GM23338 (cell line): Measurements from ENCODE around the gene ADCY1. TPM values are rescaled to one million over a fixed set of nuclear protein-coding genes. Genes with fewer than 3 reads are reported as not detected.

Source experiments
- ATAC-seq: fragments of 200-7000 bp; cut with Tn5 transposase; 3 replicates; pipeline ENCODE4 v1.9.1; 2020
- DNase-seq: peaks from one replicate; pipeline ENCODE4 v3.0.0-alpha.2; 2015; ENCODE audit warnings: low spot score
- H2AFZ ChIP-seq: fragments of 200-600 bp; sonication (generic); 2 replicates; pipeline ENCODE4 v1.8.0; 2016; ENCODE audit warnings: antibody characterized with exemption, mild to moderate bottlenecking, moderate library complexity
- H3F3A ChIP-seq: fragments of 200-600 bp; sonication (generic); replicated peaks from 2 replicates; pipeline ENCODE4 v1.8.0; 2017; ENCODE audit warnings: antibody characterized with exemption, mixed run types, low read depth
- H3K27ac ChIP-seq: fragments of 200-600 bp; sonication (generic); 2 replicates; pipeline ENCODE4 v1.6.1; 2016; ENCODE audit warnings: low read depth
- H3K27me3 ChIP-seq: fragments of 200-600 bp; sonication (generic); 2 replicates; pipeline ENCODE4 v1.8.0; 2016; ENCODE audit warnings: mild to moderate bottlenecking, mixed run types, moderate library complexity; ENCODE audit not compliant: insufficient read depth
- H3K36me3 ChIP-seq: fragments of 200-600 bp; sonication (generic); 2 replicates; pipeline ENCODE4 v1.8.0; 2016; ENCODE audit warnings: mild to moderate bottlenecking; ENCODE audit not compliant: insufficient read depth
- H3K4me1 ChIP-seq: fragments of 200-600 bp; sonication (generic); 2 replicates; pipeline ENCODE4 v1.8.0; 2016; ENCODE audit warnings: mild to moderate bottlenecking, moderate library complexity; ENCODE audit not compliant: insufficient read depth
- H3K4me2 ChIP-seq: fragments of 200-600 bp; sonication (generic); 2 replicates; pipeline ENCODE4 v1.7.1; 2017; ENCODE audit warnings: mixed run types
- H3K4me3 ChIP-seq: fragments of 200-600 bp; sonication (generic); 2 replicates; pipeline ENCODE4 v1.6.1; 2016; ENCODE audit warnings: mixed run types
- H3K79me2 ChIP-seq: fragments of 200-600 bp; sonication (generic); replicated peaks from 2 replicates; pipeline ENCODE4 v1.8.0; 2017; ENCODE audit warnings: mild to moderate bottlenecking; ENCODE audit not compliant: insufficient read depth
- H3K9me2 ChIP-seq: fragments of 200-600 bp; sonication (generic); 2 replicates; pipeline ENCODE4 v1.8.0; 2017; ENCODE audit not compliant: insufficient read depth
- H4K20me1 ChIP-seq: fragments of 200-600 bp; sonication (generic); replicated peaks from 2 replicates; pipeline ENCODE4 v1.8.0; 2017; ENCODE audit warnings: mild to moderate bottlenecking; ENCODE audit not compliant: insufficient read depth
- H3K27ac Mint-ChIP-seq: 2 replicates; pipeline ENCODE4 v1.8.0; 2020; ENCODE audit warnings: inconsistent platforms, mild to moderate bottlenecking, moderate library complexity, mixed read lengths
- H3K27me3 Mint-ChIP-seq: 3 replicates; pipeline ENCODE4 v1.8.0; 2022; ENCODE audit warnings: low read depth, mild to moderate bottlenecking, moderate library complexity, mixed read lengths, inconsistent platforms; ENCODE audit not compliant: insufficient read depth, poor library complexity
- H3K36me3 Mint-ChIP-seq: 3 replicates; pipeline ENCODE4 v1.8.0; 2021; ENCODE audit warnings: low read depth, mild to moderate bottlenecking, inconsistent platforms, moderate library complexity, mixed read lengths
- H3K4me1 Mint-ChIP-seq: 3 replicates; pipeline ENCODE4 v1.8.0; 2020; ENCODE audit warnings: mild to moderate bottlenecking, inconsistent platforms, mixed read lengths
- H3K4me3 Mint-ChIP-seq: 3 replicates; pipeline ENCODE4 v1.8.0; 2021; ENCODE audit warnings: moderate library complexity, mild to moderate bottlenecking, inconsistent platforms, mixed read lengths
- H3K9me3 Mint-ChIP-seq: 3 replicates; pipeline ENCODE4 v1.8.0; 2020; ENCODE audit warnings: moderate library complexity, mild to moderate bottlenecking, inconsistent platforms, mixed read lengths
- CREB1 ChIP-seq: fragments of 250-450 bp; sonication (Bioruptor Pico); IDR thresholded peaks from 2 replicates; pipeline ENCODE4 v1.5.0; 2020; ENCODE audit warnings: low read depth, mild to moderate bottlenecking, moderate library complexity
- ETS1 ChIP-seq: IDR thresholded peaks from 2 replicates; pipeline ENCODE4 v1.6.1; 2016; ENCODE audit warnings: antibody characterized with exemption
- EZH2 ChIP-seq: fragments of 200-600 bp; sonication (generic); IDR thresholded peaks from one replicate; pipeline ENCODE4 v1.8.0; 2017; ENCODE audit warnings: antibody characterized with exemption, mild to moderate bottlenecking, low read depth; ENCODE audit not compliant: unreplicated experiment
- EZH2phosphoT487 ChIP-seq: fragments of 200-600 bp; sonication (generic); IDR thresholded peaks from one replicate; pipeline ENCODE4 v1.8.1; 2018; ENCODE audit warnings: antibody characterized with exemption; ENCODE audit not compliant: unreplicated experiment
- JUNB ChIP-seq: IDR thresholded peaks from one replicate; pipeline ENCODE4 v1.6.1; 2016; ENCODE audit warnings: antibody characterized with exemption; ENCODE audit not compliant: unreplicated experiment
- NANOG ChIP-seq: IDR thresholded peaks from 2 replicates; pipeline ENCODE4 v1.6.1; 2016; ENCODE audit warnings: antibody characterized with exemption, borderline replicate concordance
- POLR2AphosphoS5 ChIP-seq: IDR thresholded peaks from 2 replicates; pipeline ENCODE4 v1.6.1; 2016; ENCODE audit warnings: antibody characterized with exemption, low read depth
- REST ChIP-seq: IDR thresholded peaks from one replicate; pipeline ENCODE4 v1.6.1; 2018; ENCODE audit warnings: antibody characterized with exemption; ENCODE audit not compliant: unreplicated experiment
- STAT1 ChIP-seq: IDR thresholded peaks from one replicate; pipeline ENCODE4 v1.6.1; 2016; ENCODE audit warnings: antibody characterized with exemption; ENCODE audit not compliant: unreplicated experiment
- ZNF114 ChIP-seq: fragments of 250-450 bp; sonication (Bioruptor Pico); IDR thresholded peaks from 2 replicates; pipeline ENCODE4 v1.5.0; 2020; ENCODE audit warnings: mild to moderate bottlenecking, moderate library complexity
- polyA plus RNA-seq: library from polyadenylated mRNA; unstranded; fragments of >200 nt; fragmentation: Nextera tagmentation; extraction: Ambion mirVana; gene quantifications from 2 replicates; pipeline ENCODE4 v1.2.1, GENCODE V29; 2016
- total RNA-seq: library from RNA; depleted of rRNA; stranded (reverse); fragments of >200 nt; shearing (Covaris generic); gene quantifications from 2 replicates; pipeline ENCODE4 v1.2.3, GENCODE V29; 2014
- TF ChIP-seq, protein P1 (sequence below): fragments of 250-450 bp; sonication (Bioruptor Pico); IDR thresholded peaks from 2 replicates; pipeline ENCODE4 v1.5.0; 2020; ENCODE audit warnings: mild to moderate bottlenecking, moderate library complexity

Gene ADCY1
- total and polyA plus RNA-seq, 2 experiments from 2014 or later = 2.3 to 18.7 TPM

- Histone ChIP-seq H3K9me2 (no peaks in the 10 kb centered on the region), H2AFZ (no peak overlapping the region), H3K79me2 (peaks cover 2% of the 10 kb centered on the region; the same call in 1 of the 2 replicates), H3K4me1 (peaks cover 38% of the 10 kb centered on the region), H3F3A (peaks cover 4% of the 10 kb centered on the region; the same call in 1 of the 2 replicates), H3K4me2 (0 out of 2 replicates have a peak overlapping the region, but pooled peaks have one; percentile 14), H4K20me1 (peaks cover 12% of the 10 kb centered on the region; the same call in 1 of the 2 replicates), H3K4me3 (no peak overlapping the region), H3K36me3 (no peaks in the 10 kb centered on the region), H3K27ac (no peak overlapping the region), H3K27me3 (peaks cover 22% of the 10 kb centered on the region)
- Mint-ChIP-seq H3K27me3 (peaks cover 28% of the 10 kb centered on the region), H3K4me3 (no peak overlapping the region), H3K9me3 (no peaks in the 10 kb centered on the region), H3K27ac (no peak overlapping the region), H3K36me3 (no peaks in the 10 kb centered on the region), H3K4me1 (peaks cover 66% of the 10 kb centered on the region)
- TF ChIP-seq EZH2 (no peak), NANOG (no peak), ZNF114 (CRISPR knock-in tag) (no peak), REST (no peak), CREB1 (CRISPR knock-in tag) (no peak), ETS1 (no peak), POLR2AphosphoS5 (no peak), EZH2phosphoT487 (no peak), JUNB (no peak), STAT1 (no peak)
- TF ChIP-seq, protein P1, sequence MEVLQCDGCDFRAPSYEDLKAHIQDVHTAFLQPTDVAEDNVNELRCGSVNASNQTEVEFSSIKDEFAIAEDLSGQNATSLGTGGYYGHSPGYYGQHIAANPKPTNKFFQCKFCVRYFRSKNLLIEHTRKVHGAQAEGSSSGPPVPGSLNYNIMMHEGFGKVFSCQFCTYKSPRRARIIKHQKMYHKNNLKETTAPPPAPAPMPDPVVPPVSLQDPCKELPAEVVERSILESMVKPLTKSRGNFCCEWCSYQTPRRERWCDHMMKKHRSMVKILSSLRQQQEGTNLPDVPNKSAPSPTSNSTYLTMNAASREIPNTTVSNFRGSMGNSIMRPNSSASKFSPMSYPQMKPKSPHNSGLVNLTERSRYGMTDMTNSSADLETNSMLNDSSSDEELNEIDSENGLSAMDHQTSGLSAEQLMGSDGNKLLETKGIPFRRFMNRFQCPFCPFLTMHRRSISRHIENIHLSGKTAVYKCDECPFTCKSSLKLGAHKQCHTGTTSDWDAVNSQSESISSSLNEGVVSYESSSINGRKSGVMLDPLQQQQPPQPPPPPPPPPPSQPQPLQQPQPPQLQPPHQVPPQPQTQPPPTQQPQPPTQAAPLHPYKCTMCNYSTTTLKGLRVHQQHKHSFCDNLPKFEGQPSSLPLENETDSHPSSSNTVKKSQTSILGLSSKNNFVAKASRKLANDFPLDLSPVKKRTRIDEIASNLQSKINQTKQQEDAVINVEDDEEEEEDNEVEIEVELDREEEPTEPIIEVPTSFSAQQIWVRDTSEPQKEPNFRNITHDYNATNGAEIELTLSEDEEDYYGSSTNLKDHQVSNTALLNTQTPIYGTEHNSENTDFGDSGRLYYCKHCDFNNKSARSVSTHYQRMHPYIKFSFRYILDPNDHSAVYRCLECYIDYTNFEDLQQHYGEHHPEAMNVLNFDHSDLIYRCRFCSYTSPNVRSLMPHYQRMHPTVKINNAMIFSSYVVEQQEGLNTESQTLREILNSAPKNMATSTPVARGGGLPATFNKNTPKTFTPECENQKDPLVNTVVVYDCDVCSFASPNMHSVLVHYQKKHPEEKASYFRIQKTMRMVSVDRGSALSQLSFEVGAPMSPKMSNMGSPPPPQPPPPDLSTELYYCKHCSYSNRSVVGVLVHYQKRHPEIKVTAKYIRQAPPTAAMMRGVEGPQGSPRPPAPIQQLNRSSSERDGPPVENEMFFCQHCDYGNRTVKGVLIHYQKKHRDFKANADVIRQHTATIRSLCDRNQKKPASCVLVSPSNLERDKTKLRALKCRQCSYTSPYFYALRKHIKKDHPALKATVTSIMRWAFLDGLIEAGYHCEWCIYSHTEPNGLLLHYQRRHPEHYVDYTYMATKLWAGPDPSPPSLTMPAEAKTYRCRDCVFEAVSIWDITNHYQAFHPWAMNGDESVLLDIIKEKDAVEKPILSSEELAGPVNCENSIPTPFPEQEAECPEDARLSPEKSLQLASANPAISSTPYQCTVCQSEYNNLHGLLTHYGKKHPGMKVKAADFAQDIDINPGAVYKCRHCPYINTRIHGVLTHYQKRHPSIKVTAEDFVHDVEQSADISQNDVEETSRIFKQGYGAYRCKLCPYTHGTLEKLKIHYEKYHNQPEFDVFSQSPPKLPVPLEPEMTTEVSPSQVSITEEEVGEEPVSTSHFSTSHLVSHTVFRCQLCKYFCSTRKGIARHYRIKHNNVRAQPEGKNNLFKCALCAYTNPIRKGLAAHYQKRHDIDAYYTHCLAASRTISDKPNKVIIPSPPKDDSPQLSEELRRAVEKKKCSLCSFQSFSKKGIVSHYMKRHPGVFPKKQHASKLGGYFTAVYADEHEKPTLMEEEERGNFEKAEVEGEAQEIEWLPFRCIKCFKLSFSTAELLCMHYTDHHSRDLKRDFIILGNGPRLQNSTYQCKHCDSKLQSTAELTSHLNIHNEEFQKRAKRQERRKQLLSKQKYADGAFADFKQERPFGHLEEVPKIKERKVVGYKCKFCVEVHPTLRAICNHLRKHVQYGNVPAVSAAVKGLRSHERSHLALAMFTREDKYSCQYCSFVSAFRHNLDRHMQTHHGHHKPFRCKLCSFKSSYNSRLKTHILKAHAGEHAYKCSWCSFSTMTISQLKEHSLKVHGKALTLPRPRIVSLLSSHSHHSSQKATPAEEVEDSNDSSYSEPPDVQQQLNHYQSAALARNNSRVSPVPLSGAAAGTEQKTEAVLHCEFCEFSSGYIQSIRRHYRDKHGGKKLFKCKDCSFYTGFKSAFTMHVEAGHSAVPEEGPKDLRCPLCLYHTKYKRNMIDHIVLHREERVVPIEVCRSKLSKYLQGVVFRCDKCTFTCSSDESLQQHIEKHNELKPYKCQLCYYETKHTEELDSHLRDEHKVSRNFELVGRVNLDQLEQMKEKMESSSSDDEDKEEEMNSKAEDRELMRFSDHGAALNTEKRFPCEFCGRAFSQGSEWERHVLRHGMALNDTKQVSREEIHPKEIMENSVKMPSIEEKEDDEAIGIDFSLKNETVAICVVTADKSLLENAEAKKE (CRISPR knock-in tag) = no peak
- no peak for DNase-seq
- ATAC-seq = no peak
These were observed 5.2 kb downstream of the ADCY1 start for GRCh38 chr7:45579391-45579801.
